Thoracic aorta (tissue), 2 donors: ENCODE data around the gene TMEM200B. TPM values are rescaled to one million over a fixed set of nuclear protein-coding genes. Genes with fewer than 3 reads are reported as not detected.

ENCODE experiments used
- ATAC-seq: fragments of 150-250 bp; one replicate; pipeline ENCODE4 v1.8.0; 2017; ENCODE audit warnings: low read depth; ENCODE audit not compliant: insufficient number of reproducible peaks, low FRiP score
- DNase-seq: peaks from one replicate; pipeline ENCODE4 v3.0.0-alpha.2; 2020; ENCODE audit warnings: low spot score
- H3K27ac ChIP-seq, 2 donors: fragments of 200-600 bp; sonication (generic); 1 replicate in 1 of 2; 2 replicates in 1 of 2; pipeline ENCODE4 v1.5.1; 2016; ENCODE audit warnings: mild to moderate bottlenecking in 2 of 2, moderate library complexity in 2 of 2
- H3K27me3 ChIP-seq: fragments of 200-600 bp; sonication (generic); replicated peaks from 2 replicates; pipeline ENCODE4 v1.6.0; 2016; ENCODE audit warnings: mild to moderate bottlenecking; ENCODE audit not compliant: insufficient read depth
- H3K36me3 ChIP-seq: fragments of 200-600 bp; sonication (generic); one replicate; pipeline ENCODE4 v1.5.1; 2016
- H3K4me1 ChIP-seq, 2 donors: fragments of 200-600 bp; sonication (generic); 1 replicate in 1 of 2; 2 replicates in 1 of 2; pipeline versions ENCODE4 v1.5.1 to v1.6.0; 2016; ENCODE audit warnings: low read depth in 2 of 2, mild to moderate bottlenecking in 1 of 2; ENCODE audit not compliant: control insufficient read depth in 1 of 2
- H3K4me3 ChIP-seq: fragments of 200-600 bp; sonication (generic); 2 replicates; pipeline ENCODE4 v1.5.1; 2016; ENCODE audit warnings: mild to moderate bottlenecking
- H3K9me3 ChIP-seq: fragments of 200-600 bp; sonication (generic); 2 replicates; pipeline ENCODE4 v1.5.1; 2016
- CTCF ChIP-seq: fragments of 200-600 bp; sonication (generic); IDR thresholded peaks from one replicate; pipeline ENCODE4 v1.5.1; 2019; ENCODE audit warnings: antibody characterized with exemption
- total RNA-seq, 2 donors: library from RNA; depleted of rRNA; stranded (reverse); fragments of >200 nt; gene quantifications; one replicate each; pipeline versions ENCODE4 v1.1.0 to v1.2.3, GENCODE V29; 2016

Gene TMEM200B
- total RNA-seq = 10 to 100 TPM; 20.8 to 31.4 TPM

DNA sequence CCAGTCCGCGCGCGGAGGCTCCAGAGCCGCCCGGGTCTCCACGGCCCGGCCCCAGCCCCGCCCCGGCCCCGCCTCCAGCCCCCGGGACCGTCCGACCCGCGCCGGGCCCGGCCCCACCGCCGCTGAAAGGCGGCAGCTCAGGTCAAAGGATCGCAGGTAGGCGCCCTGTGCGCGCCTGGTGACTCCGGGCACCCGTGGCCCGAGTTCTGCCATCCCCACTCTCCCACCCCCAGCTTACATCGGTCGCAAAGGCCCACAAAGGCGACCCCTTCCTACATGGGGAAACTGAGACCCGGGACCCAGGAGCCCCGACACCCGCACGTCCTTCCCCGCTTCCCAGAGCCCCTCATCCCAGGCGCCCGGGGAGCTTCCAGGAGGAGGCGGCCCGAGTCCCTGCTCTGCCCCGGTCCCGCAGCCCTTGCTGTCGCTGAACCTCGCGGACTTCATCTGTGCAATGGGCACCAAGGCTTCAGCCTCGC, at the start of gene TMEM200B:
TMEM200B (minus strand) TSS at position 17 of the 479 bp plus-strand sequence. CDS start 2,075 bp downstream, outside the sequence.
- Histone ChIP-seq H3K4me3 (peak within 1 kb of the TSS; percentile 97), H3K4me1 (peaks cover 13 to 48% of the 10 kb centered on the region in 2 donors), H3K9me3 (no peaks in the 10 kb centered on the region), H3K27me3 (no peaks in the 10 kb centered on the region), H3K27ac (peak within 1 kb of the TSS; percentile 100), H3K36me3 (no peaks in the 10 kb centered on the region)
- TF ChIP-seq CTCF = no peak
- peak; percentile 42 for ATAC-seq
- DNase-seq = no peak

GRCh38 chr1:29172415-29172939, 48.8 kb upstream of the TMEM200B start:
- Histone ChIP-seq H3K27ac (no peak overlapping the region), H3K9me3 (no peaks in the 10 kb centered on the region), H3K4me3 (no peak overlapping the region), H3K36me3 (peaks cover 3% of the 10 kb centered on the region), H3K4me1 (peaks cover 21 to 48% of the 10 kb centered on the region in 2 donors), H3K27me3 (no peaks in the 10 kb centered on the region)
- ATAC-seq (no peak), DNase-seq (no peak)
- TF ChIP-seq CTCF = no peak

DNA sequence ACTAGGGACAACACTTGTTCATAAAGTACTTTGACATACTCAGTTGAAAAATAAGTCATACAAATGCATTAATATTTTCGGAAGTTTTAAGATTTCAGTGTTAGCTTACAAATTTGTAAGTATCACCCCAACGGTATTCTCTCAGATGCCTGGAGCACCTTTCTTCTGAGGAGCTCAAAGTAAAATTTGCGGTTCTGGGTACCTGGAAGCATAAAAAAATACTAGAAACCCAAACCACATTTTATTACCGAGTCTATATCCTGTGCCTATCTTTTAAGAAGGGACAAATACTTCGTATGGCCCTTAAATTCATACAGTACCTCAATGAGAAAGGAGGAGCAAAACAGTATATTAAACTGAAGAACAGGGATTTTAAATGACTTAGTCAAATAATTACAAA, 47.8 kb upstream of the TMEM200B start:
- no peak for DNase-seq
- Histone ChIP-seq H3K36me3 (peaks cover 6% of the 10 kb centered on the region), H3K27ac (no peak overlapping the region), H3K9me3 (no peaks in the 10 kb centered on the region), H3K4me1 (peaks cover 20 to 41% of the 10 kb centered on the region in 2 donors), H3K4me3 (no peak overlapping the region), H3K27me3 (no peaks in the 10 kb centered on the region)
- ATAC-seq = no peak
- no peak for TF ChIP-seq CTCF

GRCh38 chr1:29171089-29171488, 47.4 kb upstream of the TMEM200B start:
- no peak for TF ChIP-seq CTCF
- ATAC-seq = no peak
- H3K4me1 ChIP-seq = peaks cover 18 to 37% of the 10 kb centered on the region in 2 donors

DNA sequence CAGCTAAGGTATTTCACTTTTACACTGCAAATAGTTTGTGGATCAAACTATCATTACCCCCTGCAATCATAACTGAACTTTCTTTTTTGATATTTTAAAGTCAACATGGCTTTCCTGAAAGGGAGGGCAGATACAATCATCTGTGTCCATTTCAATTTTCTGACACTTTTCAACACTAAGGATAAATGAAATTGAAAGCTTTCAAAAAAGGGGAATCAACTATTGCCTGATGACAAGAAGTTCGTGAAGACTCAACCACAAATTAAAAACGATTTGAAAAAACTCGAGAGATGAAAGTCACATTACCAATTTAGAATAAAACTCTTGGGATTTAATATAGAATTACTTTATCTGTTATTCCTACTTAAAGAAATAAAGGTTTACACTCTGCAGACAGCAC, 46.3 kb upstream of the TMEM200B start:
- no peak overlapping the region for H3K27ac ChIP-seq
- no peak overlapping the region for H3K4me3 ChIP-seq
- no peak for TF ChIP-seq CTCF
- peaks cover 18 to 33% of the 10 kb centered on the region in 2 donors for H3K4me1 ChIP-seq
- H3K27me3 ChIP-seq = no peaks in the 10 kb centered on the region
- peaks cover 18% of the 10 kb centered on the region for H3K36me3 ChIP-seq
- no peaks in the 10 kb centered on the region for H3K9me3 ChIP-seq
- no peak for ATAC-seq
- no peak for DNase-seq

More at GRCh38 chr1:29171089-29171488, 47.4 kb upstream of the TMEM200B start:
- Histone ChIP-seq H3K27ac (no peak overlapping the region), H3K27me3 (no peaks in the 10 kb centered on the region), H3K36me3 (peaks cover 10% of the 10 kb centered on the region), H3K4me3 (no peak overlapping the region), H3K9me3 (no peaks in the 10 kb centered on the region)
- DNase-seq = no peak
